Chondrocyte (in vitro differentiated cells): Measurements from ENCODE around the gene TECPR2. TPM values are rescaled to one million over a fixed set of nuclear protein-coding genes. Genes with fewer than 3 reads are reported as not detected.
A peak's percentile ranks its signal among the peaks of the same experiment; 100 is the strongest.

ENCODE experiments used
- DNase-seq: peaks from one replicate; pipeline ENCODE4 v3.0.0; 2021; ENCODE audit warnings: mixed read lengths, low spot score
- H3K27ac Mint-ChIP-seq: one replicate; pipeline ENCODE4 v1.8.0; 2021; ENCODE audit warnings: mild to moderate bottlenecking, moderate library complexity, mixed read lengths; ENCODE audit not compliant: unreplicated experiment
- H3K27me3 Mint-ChIP-seq: 2 replicates; pipeline ENCODE4 v1.8.0; 2021; ENCODE audit warnings: low read depth, mixed read lengths
- H3K36me3 Mint-ChIP-seq: 2 replicates; pipeline ENCODE4 v1.8.0; 2021; ENCODE audit warnings: low read depth, mixed read lengths
- H3K4me1 Mint-ChIP-seq: 2 replicates; pipeline ENCODE4 v1.8.0; 2021; ENCODE audit warnings: low read depth, mild to moderate bottlenecking, mixed read lengths
- H3K4me3 Mint-ChIP-seq: one replicate; pipeline ENCODE4 v1.8.0; 2021; ENCODE audit warnings: mild to moderate bottlenecking, moderate library complexity, mixed read lengths; ENCODE audit not compliant: unreplicated experiment
- H3K9me3 Mint-ChIP-seq: 2 replicates; pipeline ENCODE4 v1.8.0; 2021; ENCODE audit warnings: low read depth, mixed read lengths
- total RNA-seq: library from RNA; stranded (reverse); gene quantifications from 3 replicates; pipeline ENCODE4 v1.2.1, GENCODE V29; 2021
- TF ChIP-seq, protein P1 (sequence below): fragments of 200-600 bp; sonication (generic); IDR thresholded peaks from 2 replicates; pipeline ENCODE4 v1.5.0; 2021; ENCODE audit warnings: antibody characterized with exemption, mild to moderate bottlenecking, moderate library complexity

The TECPR2 gene
- total RNA-seq, 1 donor from 2014 or later, result 32.2 TPM

DNA sequence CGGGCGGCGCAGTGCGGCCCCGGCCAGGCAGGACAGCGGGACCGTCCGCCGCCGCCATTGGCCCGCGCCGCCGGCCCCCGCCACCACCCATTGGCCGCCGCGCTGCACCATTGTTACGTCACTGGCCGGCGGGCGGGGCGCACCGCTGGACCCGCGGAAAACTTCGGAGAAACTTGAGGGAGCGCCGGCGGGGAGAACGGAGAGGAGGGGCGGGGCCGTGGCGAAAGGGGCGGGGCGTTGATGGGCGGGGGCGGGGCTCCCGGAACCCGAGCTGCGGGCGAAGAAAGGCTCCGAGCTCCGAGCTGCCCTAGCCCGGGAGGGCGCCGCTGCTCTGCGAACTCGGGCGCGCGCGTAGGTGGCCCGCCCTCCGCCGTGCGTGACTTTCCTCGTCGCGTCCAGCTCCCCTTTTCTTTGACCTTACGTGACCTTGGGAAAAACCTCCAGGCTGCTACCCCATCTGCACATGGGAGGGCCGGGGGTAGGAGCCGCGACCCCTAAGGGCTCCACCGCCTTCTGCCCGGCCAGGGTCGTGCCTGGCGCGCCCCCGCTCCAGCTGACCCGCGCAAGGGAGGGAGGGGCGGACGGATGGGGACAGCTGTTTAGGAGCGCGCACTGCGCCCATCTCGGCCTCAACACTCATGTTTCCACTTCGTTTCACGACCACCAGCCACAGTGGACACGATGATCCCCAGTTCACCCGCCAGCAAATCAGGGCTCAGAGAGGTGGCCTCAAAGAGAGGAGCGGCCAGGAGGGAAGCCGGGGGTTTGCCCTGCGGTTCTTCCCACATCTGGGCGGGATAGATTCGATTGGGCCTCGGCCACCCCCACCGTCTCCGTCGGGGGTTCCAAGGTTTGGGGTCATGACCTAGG, 147.2 kb downstream of the TECPR2 start, which contains the start of gene ANKRD9:
ANKRD9 (minus strand) TSS at position 31 of the 870 bp plus-strand sequence. CDS start 1,887 bp downstream, outside the sequence.
- DNase-seq, result no peak
- H3K27ac Mint-ChIP-seq, result peak within 1 kb of the TSS; percentile 79
- H3K4me3 Mint-ChIP-seq, result peak within 1 kb of the TSS; percentile 74
- TF ChIP-seq, protein P1, sequence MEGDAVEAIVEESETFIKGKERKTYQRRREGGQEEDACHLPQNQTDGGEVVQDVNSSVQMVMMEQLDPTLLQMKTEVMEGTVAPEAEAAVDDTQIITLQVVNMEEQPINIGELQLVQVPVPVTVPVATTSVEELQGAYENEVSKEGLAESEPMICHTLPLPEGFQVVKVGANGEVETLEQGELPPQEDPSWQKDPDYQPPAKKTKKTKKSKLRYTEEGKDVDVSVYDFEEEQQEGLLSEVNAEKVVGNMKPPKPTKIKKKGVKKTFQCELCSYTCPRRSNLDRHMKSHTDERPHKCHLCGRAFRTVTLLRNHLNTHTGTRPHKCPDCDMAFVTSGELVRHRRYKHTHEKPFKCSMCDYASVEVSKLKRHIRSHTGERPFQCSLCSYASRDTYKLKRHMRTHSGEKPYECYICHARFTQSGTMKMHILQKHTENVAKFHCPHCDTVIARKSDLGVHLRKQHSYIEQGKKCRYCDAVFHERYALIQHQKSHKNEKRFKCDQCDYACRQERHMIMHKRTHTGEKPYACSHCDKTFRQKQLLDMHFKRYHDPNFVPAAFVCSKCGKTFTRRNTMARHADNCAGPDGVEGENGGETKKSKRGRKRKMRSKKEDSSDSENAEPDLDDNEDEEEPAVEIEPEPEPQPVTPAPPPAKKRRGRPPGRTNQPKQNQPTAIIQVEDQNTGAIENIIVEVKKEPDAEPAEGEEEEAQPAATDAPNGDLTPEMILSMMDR, result peak; percentile 34
- H3K9me3 Mint-ChIP-seq, result no peaks in the 10 kb centered on the region
- peaks cover 13% of the 10 kb centered on the region for H3K4me1 Mint-ChIP-seq
- H3K36me3 Mint-ChIP-seq, result peaks cover 2% of the 10 kb centered on the region
- H3K27me3 Mint-ChIP-seq, result no peaks in the 10 kb centered on the region

DNA sequence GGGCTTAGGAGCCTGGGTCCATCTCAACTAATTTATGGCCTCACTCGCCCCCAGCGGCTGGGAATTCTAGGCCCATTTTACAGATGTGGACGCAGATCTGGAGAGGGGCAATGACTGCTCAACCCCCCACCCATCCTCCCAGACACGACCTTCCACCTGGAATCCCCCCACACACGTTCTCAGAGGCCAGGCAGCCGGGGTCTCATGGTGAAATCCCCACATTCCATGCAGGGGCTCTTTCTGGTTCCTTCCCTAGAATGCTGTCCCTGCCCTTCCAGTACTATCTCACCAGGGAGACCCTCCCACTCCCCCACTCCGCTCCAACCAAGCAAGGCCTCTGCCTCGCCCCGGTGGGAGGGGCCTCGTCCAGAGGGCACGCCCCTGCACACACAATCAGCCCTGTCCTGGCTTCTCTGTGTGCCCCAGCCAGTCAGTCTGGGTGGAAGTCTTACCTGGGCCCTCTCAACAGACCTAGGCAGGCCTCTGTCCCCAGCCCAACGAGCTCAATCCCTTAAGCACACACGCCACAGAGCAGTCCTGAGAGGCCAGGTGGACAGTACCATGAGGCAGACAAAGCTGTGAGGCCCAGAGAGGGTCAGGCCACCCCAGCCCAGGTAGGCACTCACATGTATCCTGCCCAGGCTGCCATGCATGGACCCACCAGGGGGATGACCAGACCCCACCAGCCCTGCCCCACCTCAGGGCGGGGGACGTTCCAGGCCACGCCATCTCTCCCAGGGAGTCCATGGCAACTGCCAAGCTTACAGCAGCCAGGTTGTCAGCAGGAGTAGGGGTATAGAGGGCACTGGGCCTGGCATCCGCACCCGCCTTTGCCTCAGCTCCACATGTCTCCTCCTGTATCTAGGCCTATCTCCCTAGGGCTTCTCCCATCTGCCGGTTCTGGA, 148.1 kb downstream of the TECPR2 start:
- no peak for DNase-seq
- Mint-ChIP-seq H3K27me3 (no peaks in the 10 kb centered on the region), H3K36me3 (peaks cover 2% of the 10 kb centered on the region), H3K4me1 (peaks cover 13% of the 10 kb centered on the region), H3K27ac (no peak overlapping the region), H3K4me3 (peak overlapping the region; percentile 69), H3K9me3 (no peaks in the 10 kb centered on the region)
- TF ChIP-seq, protein P1, result no peak

GRCh38 chr14:102511538-102511937, 148.8 kb downstream of the TECPR2 start:
- H3K27ac Mint-ChIP-seq, result no peak overlapping the region
- no peaks in the 10 kb centered on the region for H3K9me3 Mint-ChIP-seq
- no peak for DNase-seq
- H3K27me3 Mint-ChIP-seq, result no peaks in the 10 kb centered on the region
- peaks cover 16% of the 10 kb centered on the region for H3K4me1 Mint-ChIP-seq
- TF ChIP-seq, protein P1, result no peak
- H3K36me3 Mint-ChIP-seq, result peaks cover 2% of the 10 kb centered on the region
- no peak overlapping the region for H3K4me3 Mint-ChIP-seq

- DNase-seq, result no peak
- no peak overlapping the region for H3K4me3 Mint-ChIP-seq
- H3K27me3 Mint-ChIP-seq, result no peaks in the 10 kb centered on the region
- no peak overlapping the region for H3K27ac Mint-ChIP-seq
- TF ChIP-seq, protein P1, result no peak
- peaks cover 16% of the 10 kb centered on the region for H3K4me1 Mint-ChIP-seq
- H3K36me3 Mint-ChIP-seq, result peaks cover 2% of the 10 kb centered on the region
- no peaks in the 10 kb centered on the region for H3K9me3 Mint-ChIP-seq
These were observed 150.1 kb downstream of the TECPR2 start for GRCh38 chr14:102512793-102513300.
